HS-27A (cell line): ENCODE measurements around the gene UCHL3.

Experiments
- DNase-seq: peaks from one replicate; pipeline ENCODE4 v3.0.0-alpha.2; 2012; ENCODE audit warnings: low read depth, missing footprints

Gene UCHL3

GRCh38 chr13:75628801-75629200 is 79.2 kb downstream of the UCHL3 start:
- no peak for DNase-seq

DNA sequence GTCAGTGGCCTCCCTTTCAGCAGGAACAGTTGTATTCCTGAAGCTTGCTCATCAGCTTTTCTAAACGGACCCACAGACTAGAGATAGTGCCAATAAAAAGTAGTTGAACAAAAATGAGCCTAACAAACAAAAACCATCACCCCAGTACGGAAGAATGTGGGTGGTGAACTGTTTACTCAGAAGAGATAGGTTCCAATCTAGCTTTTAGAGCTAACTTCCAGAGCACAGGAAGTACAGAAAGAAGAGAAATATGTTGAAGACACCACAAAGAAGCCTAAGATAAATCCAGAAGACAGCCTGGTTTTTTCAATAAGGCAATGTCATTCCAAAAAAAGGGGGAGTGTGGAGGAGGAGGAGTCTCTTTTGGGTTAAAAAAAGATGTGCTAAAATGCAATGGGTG is 83.7 kb downstream of the UCHL3 start:
- DNase-seq, result peak; percentile 60

DNA sequence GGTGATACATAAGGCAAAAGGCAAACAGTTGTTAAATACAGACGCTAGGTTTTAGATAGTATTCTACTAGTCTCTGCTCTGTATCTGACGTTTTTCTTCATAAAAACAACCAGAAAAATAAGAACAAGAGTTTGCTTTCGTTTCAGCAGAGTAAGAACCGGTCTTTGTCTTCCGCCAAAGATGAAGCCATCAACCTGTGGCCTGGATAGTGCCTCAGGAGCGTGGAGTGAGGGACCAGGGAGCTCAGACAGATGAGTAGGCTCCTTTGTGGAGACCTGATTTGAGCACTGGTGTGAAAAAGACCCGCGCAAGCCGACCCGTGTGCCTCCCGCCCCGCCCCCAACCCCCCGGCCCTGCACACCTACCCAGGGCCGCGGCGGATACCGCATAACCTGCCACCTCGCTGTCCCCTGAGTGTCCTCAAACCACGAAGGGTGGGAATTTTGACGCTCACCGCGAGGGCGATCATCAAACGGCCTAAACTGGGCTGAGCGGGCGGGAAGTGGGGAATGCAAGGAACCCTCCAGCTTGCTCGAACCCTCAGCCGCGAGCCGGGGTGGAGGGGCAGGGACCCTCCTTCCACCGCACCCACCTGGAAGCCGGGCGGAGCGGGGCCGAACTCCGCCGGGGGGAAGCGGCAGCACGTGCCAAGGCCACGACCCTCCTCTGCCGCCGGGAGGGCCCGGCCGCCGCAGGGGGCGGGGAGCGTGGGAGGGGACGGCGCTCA is 85.7 kb downstream of the UCHL3 start:
- no peak for DNase-seq

- no peak for DNase-seq
Observed at GRCh38 chr13:75635828-75636435, 86.3 kb downstream of the UCHL3 start, which contains the start of gene LMO7. Gene LMO7 (plus strand): TSS chr13:75636330. CDS start chr13:75636658, 328 bp downstream.

DNA sequence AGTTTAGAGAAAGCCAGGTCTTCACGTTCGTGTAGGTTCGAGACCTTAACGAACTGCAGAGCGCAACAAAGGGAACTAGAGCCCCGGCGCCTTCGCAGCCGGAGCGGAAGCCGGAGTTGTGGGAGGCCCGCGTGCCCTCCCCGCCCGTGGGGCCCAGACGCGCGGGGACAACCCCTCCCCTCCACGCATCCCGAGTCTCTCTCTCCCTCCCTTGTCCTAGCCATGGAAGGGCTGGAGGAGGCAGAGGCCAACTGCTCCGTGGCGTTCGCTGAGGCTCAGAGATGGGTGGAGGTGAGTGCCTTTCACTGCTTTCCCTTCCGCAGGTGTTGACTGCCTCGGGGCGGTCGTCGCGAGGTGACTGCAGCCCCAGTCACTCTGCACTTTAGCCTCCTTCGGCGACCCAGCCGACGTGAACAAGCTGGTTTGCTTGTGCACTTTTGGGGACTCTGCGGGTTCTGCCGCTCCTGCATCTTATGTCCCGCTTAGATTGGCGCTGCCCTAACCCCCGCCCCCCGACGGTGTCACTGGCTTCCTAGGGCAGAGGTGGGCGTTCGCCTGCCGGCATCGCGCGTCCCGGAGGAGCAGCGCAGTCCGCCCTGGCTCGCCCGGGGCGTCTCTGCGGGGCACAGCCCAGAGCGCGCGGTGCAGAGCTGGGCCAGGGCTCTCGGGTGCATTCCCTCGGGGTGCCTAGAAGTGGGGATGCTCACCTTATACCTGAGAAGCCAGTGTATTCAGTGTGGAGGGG is 87.0 kb downstream of the UCHL3 start:
- DNase-seq, result no peak

DNA sequence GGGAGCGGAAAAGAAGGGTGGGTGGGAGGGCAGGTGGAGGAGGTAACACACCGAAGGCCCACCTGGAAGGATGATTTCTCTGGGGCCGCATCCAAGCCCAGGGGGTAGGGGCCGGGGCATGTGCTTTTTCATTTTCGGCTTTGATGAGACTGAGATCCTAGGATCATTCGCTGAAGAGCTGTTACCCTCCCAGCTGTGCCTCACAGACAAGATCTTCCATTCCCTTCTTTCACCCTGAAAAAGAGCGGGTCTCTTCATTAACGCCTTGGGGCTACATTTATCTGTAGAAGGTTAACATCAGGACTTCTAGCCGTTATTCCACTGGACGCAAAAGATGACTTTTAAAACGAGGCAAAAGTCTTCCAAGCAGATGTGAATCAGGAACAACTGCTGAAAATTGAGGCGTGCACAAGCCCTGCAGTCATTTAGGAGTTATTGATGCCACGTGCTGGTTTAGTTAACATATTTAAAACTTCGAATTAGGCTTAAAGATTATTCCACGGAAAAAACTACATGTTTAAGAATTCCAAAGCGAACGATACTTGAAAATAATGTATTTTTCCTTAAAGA is 87.7 kb downstream of the UCHL3 start:
- DNase-seq, result no peak

DNA sequence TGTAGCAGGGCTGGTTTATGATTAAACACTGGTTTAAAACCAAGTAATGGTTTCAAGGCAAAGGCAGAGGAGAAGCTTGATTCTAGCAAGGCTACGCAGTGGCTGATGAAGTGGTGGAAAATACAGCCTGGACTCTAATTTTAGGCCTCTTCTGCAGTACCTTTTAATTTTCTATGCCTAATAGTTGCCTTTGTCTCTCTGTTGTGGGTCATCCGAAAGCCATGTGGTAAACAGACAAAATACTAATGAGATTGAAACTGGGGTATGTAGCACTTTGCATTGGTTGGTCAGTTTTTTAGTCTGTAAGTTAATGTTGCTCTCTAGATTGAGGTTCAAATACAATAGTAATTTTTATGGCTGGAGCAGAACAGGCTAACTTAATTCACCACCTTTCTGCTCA is 89.9 kb downstream of the UCHL3 start:
- no peak for DNase-seq

- no peak for DNase-seq
Observed at GRCh38 chr13:75641026-75641425, 91.4 kb downstream of the UCHL3 start.

DNA sequence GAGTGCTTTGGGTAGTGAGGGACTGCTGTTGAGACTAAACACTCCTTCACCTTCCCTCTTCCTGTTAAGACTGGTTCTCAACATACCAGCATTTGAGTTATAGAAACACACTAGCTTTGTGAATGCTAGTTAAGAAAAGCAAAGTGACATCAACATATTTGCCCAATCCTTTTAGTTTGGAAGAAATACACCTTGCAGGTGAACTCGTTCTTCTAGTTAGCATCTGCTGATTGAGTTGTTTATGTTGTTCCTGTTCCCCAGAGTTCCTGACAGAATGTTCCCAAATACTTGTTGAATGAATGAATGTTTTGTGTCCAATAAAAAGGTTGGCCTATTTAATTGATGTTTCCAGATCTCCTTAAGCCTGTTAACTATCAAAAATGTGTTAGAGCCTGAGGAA is 93.6 kb downstream of the UCHL3 start:
- DNase-seq, result no peak

GRCh38 chr13:75643693-75644092 is 94.1 kb downstream of the UCHL3 start:
- DNase-seq, result no peak

GRCh38 chr13:75645141-75645540 is 95.5 kb downstream of the UCHL3 start:
- DNase-seq, result no peak

DNA sequence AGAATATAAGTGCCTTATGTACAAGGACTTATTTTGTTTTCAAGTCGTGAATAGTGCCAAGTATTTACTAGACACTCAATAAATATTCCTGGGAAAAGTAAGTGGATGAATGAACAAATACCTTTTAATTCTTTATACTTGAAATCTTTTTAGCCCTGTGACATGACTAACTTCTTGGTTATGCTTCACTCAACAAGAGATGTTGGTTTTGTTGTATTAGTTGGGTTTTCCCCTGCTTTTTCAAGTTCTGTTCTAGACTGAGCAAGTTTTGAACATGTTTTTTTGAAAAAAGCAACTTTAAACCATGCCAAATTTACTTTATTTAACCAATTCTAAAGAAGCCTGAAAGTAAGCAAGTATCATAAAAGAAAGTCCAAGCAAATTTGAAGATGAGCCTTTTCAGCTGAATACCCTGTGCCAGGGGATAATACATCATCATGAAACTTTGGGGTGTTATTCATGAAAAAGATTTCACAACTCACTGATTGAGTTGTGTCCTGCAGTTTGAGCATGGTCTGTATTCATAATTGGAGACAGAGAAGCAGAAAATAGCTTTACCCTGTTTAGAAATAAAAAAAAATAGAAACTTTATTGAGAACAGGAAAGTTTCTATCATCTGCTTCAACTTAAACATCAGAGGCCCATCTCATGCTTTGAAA is 97.7 kb downstream of the UCHL3 start:
- no peak for DNase-seq

DNA sequence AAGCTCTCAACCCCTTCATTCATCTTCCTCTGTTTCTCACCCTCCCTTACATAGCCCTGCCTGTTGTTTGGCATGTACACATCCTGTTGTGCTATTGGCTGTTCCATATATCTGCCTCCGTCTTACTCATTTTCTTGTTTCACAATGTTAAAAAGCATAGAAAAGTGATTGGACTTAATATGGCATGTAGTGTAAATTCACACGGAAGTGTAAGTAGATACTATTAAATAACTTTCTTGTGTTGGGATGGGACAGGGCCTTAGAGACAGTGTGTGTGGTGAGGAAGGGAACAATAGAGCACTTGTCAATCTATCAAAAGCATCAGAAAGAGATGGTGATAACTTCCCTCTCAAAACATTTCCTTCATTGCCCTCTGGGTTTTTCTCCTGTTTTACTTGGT is 98.9 kb downstream of the UCHL3 start:
- DNase-seq, result no peak

DNA sequence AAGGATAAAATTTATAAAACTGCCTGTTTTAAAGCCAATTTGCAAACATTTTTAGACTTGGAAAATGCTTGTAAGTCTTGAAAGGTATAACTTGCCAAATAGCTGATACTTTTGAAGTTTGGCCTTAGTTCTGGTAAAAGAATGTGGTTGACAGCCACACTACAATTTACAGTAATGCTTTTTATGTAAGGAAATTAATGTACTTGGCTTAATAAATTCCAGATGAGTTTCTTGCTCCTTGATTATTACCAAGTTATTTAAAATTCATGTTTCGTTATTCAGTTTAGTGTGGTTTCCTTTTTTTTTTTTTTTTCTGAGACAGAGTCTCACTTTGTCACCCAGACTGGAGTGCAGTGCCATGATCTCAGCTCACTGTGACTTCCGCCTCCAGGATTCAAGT is 101.4 kb downstream of the UCHL3 start:
- DNase-seq, result no peak

- no peak for DNase-seq
Observed at GRCh38 chr13:75652726-75653125, 103.1 kb downstream of the UCHL3 start.
